GM13976 (cell line): ENCODE data around the gene ARL17B.
"Not testable (repeated sequence)": the region's sequence is repeated elsewhere in the genome, so short reads cannot be mapped to it uniquely, and the experiment has no call there.

ENCODE experiments used
- DNase-seq: peaks from one replicate; pipeline ENCODE4 v3.0.0; 2012; ENCODE audit warnings: low spot score
- in situ Hi-C: fragments of 300-500 bp; cut with MboI; formaldehyde crosslinking; loops from one replicate; pipeline ENCODE4 v1.12.0; 2022; ENCODE audit warnings: low sequenced_read_pairs, mixed read lengths, inconsistent platforms; ENCODE audit not compliant: unreplicated experiment

Gene ARL17B

GRCh38 chr17:46361755-46362154 lies at the start of gene ARL17B:
Gene ARL17B, minus strand, starts transcription at chr17:46361766. Its CDS starts 3,369 bp downstream, at chr17:46358397.
- in situ Hi-C loops = not testable (repeated sequence)

GRCh38 chr17:46409864-46410263 lies 48.3 kb upstream of the ARL17B start:
- in situ Hi-C loops = not testable (repeated sequence)

More at GRCh38 chr17:46361755-46362154, at the start of gene ARL17B:
- not testable (repeated sequence) for DNase-seq

GRCh38 chr17:46407155-46407554 lies 45.6 kb upstream of the ARL17B start:
- DNase-seq, in situ Hi-C loops: not testable (repeated sequence)

More at GRCh38 chr17:46409864-46410263, 48.3 kb upstream of the ARL17B start:
- not testable (repeated sequence) for DNase-seq

GRCh38 chr17:46401033-46401787 lies 39.6 kb upstream of the ARL17B start:
- DNase-seq, in situ Hi-C loops: not testable (repeated sequence)

GRCh38 chr17:46400543-46400942 lies 39.0 kb upstream of the ARL17B start:
- DNase-seq, in situ Hi-C loops: not testable (repeated sequence)

- in situ Hi-C loops, DNase-seq: not testable (repeated sequence)
Measured at GRCh38 chr17:46399993-46400392, 38.4 kb upstream of the ARL17B start.

GRCh38 chr17:46396292-46396691 lies 34.7 kb upstream of the ARL17B start:
- in situ Hi-C loops = not testable (repeated sequence)

GRCh38 chr17:46393702-46394101 lies 32.1 kb upstream of the ARL17B start:
- DNase-seq, in situ Hi-C loops: not testable (repeated sequence)

More at GRCh38 chr17:46396292-46396691, 34.7 kb upstream of the ARL17B start:
- not testable (repeated sequence) for DNase-seq

GRCh38 chr17:46385491-46385890 lies 23.9 kb upstream of the ARL17B start:
- in situ Hi-C loops, DNase-seq: not testable (repeated sequence)

GRCh38 chr17:46383118-46383517 lies 21.6 kb upstream of the ARL17B start:
- in situ Hi-C loops = not testable (repeated sequence)

GRCh38 chr17:46373418-46373817 lies 11.9 kb upstream of the ARL17B start:
- in situ Hi-C loops, DNase-seq: not testable (repeated sequence)

More at GRCh38 chr17:46383118-46383517, 21.6 kb upstream of the ARL17B start:
- DNase-seq = not testable (repeated sequence)

- in situ Hi-C loops, DNase-seq: not testable (repeated sequence)
Measured at GRCh38 chr17:46372236-46373229, 11.0 kb upstream of the ARL17B start.

GRCh38 chr17:46367520-46367919 lies 6.0 kb upstream of the ARL17B start:
- DNase-seq, in situ Hi-C loops: not testable (repeated sequence)

GRCh38 chr17:46361145-46361735 lies 326 bp downstream of the ARL17B start:
- DNase-seq, in situ Hi-C loops: not testable (repeated sequence)

GRCh38 chr17:46353856-46354255 lies 7.7 kb downstream of the ARL17B start:
- DNase-seq, in situ Hi-C loops: not testable (repeated sequence)

GRCh38 chr17:46349060-46349459 lies 12.5 kb downstream of the ARL17B start:
- DNase-seq, in situ Hi-C loops: not testable (repeated sequence)

- in situ Hi-C loops = not testable (repeated sequence)
Measured at GRCh38 chr17:46348345-46348744, 13.2 kb downstream of the ARL17B start.

GRCh38 chr17:46342131-46342530 lies 19.4 kb downstream of the ARL17B start:
- DNase-seq, in situ Hi-C loops: not testable (repeated sequence)

More at GRCh38 chr17:46348345-46348744, 13.2 kb downstream of the ARL17B start:
- DNase-seq = not testable (repeated sequence)
